Sigmoid colon (tissue), 4 donors: Measurements from ENCODE around the gene SERPINA9.

ENCODE experiments used
- EP300 ChIP-seq, 4 donors: sonication (generic); formaldehyde crosslinking; IDR thresholded peaks; one replicate each; pipeline ENCODE4 v1.6.1; 2017; ENCODE audit warnings: antibody characterized with exemption in 4 of 4
- POLR2AphosphoS5 ChIP-seq, 4 donors: sonication (generic); formaldehyde crosslinking; IDR thresholded peaks; one replicate each; pipeline ENCODE4 v1.6.1; 2017; ENCODE audit warnings: antibody characterized with exemption in 4 of 4
- TF ChIP-seq, protein P1 (sequence below), 4 experiments: fragments of 450-650 bp in 3 of 4; fragments of 200-600 bp in 1 of 4; IDR thresholded peaks; one replicate each; pipeline ENCODE4 v1.5.1; 2016 to 2019; ENCODE audit warnings: antibody characterized with exemption in 4 of 4, mild to moderate bottlenecking in 3 of 4, moderate library complexity in 2 of 4

DNA sequence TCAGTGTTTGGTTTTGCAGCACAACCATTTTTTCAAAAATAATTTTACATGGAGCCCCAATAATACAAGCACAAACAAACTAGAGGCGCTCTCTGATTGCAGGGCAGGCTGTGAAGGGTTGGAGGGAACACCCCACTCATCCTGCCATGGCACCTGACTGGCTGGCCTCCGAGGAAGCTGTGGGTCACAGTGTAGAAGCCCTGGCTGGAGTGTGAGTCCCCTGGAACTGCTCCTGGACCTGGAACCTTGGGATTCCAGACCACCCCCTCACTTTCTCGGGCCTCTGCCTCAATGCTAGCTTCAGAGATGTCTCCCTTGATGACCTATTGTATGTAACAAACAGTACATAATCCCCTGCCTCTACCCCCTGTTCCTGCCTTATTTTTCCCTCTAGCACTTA is 48.1 kb upstream of the SERPINA9 start:
- TF ChIP-seq, protein P1, sequence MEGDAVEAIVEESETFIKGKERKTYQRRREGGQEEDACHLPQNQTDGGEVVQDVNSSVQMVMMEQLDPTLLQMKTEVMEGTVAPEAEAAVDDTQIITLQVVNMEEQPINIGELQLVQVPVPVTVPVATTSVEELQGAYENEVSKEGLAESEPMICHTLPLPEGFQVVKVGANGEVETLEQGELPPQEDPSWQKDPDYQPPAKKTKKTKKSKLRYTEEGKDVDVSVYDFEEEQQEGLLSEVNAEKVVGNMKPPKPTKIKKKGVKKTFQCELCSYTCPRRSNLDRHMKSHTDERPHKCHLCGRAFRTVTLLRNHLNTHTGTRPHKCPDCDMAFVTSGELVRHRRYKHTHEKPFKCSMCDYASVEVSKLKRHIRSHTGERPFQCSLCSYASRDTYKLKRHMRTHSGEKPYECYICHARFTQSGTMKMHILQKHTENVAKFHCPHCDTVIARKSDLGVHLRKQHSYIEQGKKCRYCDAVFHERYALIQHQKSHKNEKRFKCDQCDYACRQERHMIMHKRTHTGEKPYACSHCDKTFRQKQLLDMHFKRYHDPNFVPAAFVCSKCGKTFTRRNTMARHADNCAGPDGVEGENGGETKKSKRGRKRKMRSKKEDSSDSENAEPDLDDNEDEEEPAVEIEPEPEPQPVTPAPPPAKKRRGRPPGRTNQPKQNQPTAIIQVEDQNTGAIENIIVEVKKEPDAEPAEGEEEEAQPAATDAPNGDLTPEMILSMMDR (IDR thresholded peaks at IDR 0.05) = no peak
- TF ChIP-seq POLR2AphosphoS5 (IDR thresholded peaks at IDR 0.05) = no peak
- no peak for TF ChIP-seq EP300 (IDR thresholded peaks at IDR 0.05)
